ENCODE measurements around the gene USP26.

The USP26 gene, protein sequence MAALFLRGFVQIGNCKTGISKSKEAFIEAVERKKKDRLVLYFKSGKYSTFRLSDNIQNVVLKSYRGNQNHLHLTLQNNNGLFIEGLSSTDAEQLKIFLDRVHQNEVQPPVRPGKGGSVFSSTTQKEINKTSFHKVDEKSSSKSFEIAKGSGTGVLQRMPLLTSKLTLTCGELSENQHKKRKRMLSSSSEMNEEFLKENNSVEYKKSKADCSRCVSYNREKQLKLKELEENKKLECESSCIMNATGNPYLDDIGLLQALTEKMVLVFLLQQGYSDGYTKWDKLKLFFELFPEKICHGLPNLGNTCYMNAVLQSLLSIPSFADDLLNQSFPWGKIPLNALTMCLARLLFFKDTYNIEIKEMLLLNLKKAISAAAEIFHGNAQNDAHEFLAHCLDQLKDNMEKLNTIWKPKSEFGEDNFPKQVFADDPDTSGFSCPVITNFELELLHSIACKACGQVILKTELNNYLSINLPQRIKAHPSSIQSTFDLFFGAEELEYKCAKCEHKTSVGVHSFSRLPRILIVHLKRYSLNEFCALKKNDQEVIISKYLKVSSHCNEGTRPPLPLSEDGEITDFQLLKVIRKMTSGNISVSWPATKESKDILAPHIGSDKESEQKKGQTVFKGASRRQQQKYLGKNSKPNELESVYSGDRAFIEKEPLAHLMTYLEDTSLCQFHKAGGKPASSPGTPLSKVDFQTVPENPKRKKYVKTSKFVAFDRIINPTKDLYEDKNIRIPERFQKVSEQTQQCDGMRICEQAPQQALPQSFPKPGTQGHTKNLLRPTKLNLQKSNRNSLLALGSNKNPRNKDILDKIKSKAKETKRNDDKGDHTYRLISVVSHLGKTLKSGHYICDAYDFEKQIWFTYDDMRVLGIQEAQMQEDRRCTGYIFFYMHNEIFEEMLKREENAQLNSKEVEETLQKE

DNA sequence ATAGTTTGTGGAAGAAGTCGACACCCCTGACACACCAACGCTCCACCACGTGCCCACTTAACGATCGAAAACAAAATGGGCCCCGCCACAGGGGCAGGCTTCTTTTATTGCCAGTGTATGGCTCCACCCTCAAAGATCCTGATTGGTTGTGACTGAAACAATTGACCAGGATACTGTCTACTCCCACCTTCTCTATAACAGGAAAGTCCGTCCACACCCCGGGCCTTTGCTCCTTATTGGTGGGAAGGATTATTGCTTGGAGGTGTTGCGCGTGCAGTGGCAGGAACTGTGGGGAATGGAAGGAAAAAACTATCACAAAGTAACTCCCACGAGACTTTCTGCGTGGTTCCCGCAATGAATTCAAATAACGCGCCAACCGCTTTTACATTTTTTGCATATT is at the start of gene USP26:
TSS of gene USP26 (minus strand) at position 79 of the 400 bp plus-strand sequence. CDS start 68,889 bp downstream, outside the sequence.
- no peak within 1 kb of the TSS for H3K27ac ChIP-seq
- TF ChIP-seq, protein P1, sequence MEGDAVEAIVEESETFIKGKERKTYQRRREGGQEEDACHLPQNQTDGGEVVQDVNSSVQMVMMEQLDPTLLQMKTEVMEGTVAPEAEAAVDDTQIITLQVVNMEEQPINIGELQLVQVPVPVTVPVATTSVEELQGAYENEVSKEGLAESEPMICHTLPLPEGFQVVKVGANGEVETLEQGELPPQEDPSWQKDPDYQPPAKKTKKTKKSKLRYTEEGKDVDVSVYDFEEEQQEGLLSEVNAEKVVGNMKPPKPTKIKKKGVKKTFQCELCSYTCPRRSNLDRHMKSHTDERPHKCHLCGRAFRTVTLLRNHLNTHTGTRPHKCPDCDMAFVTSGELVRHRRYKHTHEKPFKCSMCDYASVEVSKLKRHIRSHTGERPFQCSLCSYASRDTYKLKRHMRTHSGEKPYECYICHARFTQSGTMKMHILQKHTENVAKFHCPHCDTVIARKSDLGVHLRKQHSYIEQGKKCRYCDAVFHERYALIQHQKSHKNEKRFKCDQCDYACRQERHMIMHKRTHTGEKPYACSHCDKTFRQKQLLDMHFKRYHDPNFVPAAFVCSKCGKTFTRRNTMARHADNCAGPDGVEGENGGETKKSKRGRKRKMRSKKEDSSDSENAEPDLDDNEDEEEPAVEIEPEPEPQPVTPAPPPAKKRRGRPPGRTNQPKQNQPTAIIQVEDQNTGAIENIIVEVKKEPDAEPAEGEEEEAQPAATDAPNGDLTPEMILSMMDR (IDR thresholded peaks at IDR 0.05) = no peak
- no peak within 1 kb of the TSS for H3K4me3 ChIP-seq
- DNase-seq (ENCODE audit: low spot score) = no peak

DNA sequence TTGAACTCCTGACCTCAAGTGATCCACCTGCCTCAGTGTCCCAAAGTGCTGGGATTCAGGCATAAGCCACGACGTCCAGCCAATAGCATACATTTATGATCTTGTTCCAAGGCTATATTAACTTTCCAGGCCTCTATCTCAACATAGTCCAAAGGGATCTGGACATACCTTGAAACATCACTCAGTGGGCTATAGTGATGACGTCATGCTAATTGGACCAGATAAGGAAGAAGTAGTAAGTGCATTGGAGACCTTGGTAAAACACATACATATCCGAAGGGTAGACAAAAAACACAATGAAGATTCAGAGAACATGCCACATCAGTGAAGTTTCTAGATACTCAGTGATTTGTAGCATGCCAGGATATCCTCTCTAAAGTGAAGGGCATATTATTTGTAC is 37.4 kb upstream of the USP26 start:
- Histone ChIP-seq H3K27ac (no peak overlapping the region), H3K4me3 (no peak overlapping the region)
- TF ChIP-seq, protein P1 (IDR thresholded peaks at IDR 0.05) = no peak
- no peak for DNase-seq (ENCODE audit: low spot score)

DNA sequence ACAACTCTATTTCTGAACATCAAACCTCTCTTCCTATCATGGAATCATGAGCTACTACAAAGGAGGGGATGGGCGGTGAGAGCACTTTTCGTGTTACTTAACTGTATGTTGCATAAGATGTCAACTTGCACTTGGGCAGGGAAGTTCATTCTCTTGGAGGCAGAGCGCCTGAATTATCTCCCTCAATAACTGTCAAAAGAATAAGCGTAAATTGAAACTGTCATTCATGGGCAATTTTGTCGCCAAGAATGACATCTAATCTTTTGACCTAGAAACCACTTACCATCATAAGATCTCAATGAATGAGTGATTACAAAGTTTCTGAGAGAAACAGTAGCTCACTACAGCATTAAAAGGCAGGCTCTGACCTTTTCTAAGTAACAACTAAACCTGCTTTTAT is 23.5 kb upstream of the USP26 start:
- no peak overlapping the region for H3K27ac ChIP-seq

DNA sequence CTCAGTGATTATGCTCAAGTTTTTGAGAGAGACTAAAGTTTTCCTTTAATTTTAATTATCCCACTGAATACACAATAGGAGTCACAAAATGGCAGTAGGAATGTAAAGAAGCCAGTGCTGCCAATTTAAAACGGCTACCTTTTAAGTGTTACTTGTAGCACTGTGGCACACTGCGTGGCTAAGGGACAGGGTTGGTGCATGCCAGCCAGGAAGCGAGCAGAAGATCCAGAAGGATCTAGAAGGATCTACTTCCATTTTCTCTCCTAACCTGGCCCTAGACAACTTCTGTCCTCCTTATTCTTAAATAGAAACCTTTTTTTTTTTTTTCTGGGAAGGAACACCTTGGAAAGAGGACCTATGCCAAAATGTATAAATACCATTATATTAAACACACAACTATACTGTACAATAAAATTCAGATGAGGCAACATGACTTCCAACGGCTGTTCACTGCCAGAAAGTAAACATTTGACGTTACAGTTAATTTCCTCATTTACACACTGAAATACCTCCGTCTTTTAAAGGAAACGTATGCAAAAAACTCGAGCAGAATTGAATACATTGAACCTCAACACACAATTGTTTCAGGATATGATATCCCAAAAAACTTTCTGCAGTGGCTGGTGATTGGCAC is 2.7 kb downstream of the USP26 start:
- no peak for DNase-seq (ENCODE audit: low spot score)
- Histone ChIP-seq H3K27ac (no peak overlapping the region), H3K4me3 (no peak overlapping the region)
- TF ChIP-seq, protein P1 (IDR thresholded peaks at IDR 0.05) = no peak

More for the DNA sequence above, 23.5 kb upstream of the USP26 start:
- DNase-seq (ENCODE audit: low spot score) = no peak
- no peak overlapping the region for H3K4me3 ChIP-seq
- TF ChIP-seq, protein P1 (IDR thresholded peaks at IDR 0.05) = no peak

DNA sequence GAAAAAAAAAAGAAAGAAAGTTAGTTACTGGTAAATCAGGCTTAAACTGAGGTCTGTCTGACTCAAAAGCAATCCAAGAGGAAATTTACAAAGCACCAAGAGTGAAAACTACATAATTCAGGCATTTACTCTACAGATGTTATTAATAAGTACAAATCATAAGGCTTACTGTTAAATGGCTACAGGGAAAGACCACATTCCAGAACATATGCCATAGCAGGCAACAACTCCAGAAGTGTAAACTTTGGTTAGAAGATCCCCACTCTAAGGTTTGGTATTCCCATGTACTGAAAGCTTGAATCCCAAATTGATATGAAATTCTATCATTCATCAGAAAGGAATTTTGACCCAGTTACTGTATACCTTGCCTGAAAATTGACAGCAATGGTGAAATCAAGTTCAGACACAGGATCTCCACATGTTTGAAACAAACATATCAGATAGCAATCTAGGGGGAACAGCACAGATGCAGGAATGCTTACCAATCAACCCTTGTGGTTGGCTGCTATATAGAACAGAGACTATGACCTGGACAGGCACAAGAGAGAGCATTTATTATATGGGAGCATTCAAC is 6.6 kb downstream of the USP26 start:
- no peak for DNase-seq (ENCODE audit: low spot score)
- no peak overlapping the region for H3K4me3 ChIP-seq
- TF ChIP-seq, protein P1 (IDR thresholded peaks at IDR 0.05) = no peak

DNA sequence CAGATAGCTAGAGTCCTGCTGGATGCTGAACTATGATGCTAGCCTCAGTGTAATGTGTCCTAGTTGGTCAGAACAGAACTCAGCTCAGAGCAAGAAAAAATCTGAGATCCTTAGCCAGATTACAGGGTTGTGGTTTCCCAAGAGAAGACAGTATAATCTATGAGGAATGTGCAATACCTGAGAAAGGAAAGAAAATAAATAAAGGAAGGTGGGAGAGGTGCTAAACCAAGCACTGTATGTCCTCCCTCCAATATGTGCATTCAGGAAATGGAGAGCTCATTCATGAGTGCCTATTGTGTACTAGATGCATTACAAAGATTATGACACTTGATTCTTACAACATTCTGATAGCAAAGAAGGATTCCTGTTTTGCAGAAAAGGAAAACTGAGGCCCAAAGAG is 7.5 kb downstream of the USP26 start:
- TF ChIP-seq, protein P1 (IDR thresholded peaks at IDR 0.05) = no peak
- DNase-seq (ENCODE audit: low spot score) = no peak
- Histone ChIP-seq H3K4me3 (no peak overlapping the region), H3K27ac (no peak overlapping the region)

More for the DNA sequence above, 6.6 kb downstream of the USP26 start:
- H3K27ac ChIP-seq = no peak overlapping the region

Data from coronary artery (tissue), 2 donors.